ENCODE results near the gene USH1C.

The USH1C gene

GRCh38 chr11:17459236-17459896 lies 84.8 kb downstream of the USH1C start:
- FAIRE-seq = no peak

- no peak for FAIRE-seq
These were observed 85.9 kb downstream of the USH1C start for GRCh38 chr11:17458268-17458667.

GRCh38 chr11:17457396-17458173 lies 86.6 kb downstream of the USH1C start:
- no peak for FAIRE-seq

- no peak for FAIRE-seq
These were observed 91.5 kb downstream of the USH1C start for GRCh38 chr11:17452668-17453067.

GRCh38 chr11:17449158-17449557 lies 95.1 kb downstream of the USH1C start:
- no peak for FAIRE-seq

- no peak for FAIRE-seq
These were observed 97.7 kb downstream of the USH1C start for GRCh38 chr11:17446482-17446881.

GRCh38 chr11:17445240-17445795 lies 98.9 kb downstream of the USH1C start:
- FAIRE-seq = no peak

- FAIRE-seq = no peak
These were observed 100.1 kb downstream of the USH1C start for GRCh38 chr11:17443926-17444690.

All from G401.6 (cell line).